ENCODE results near the gene SNTG2.
"Not testable (repeated sequence)": the region's sequence is repeated elsewhere in the genome, so short reads cannot be mapped to it uniquely, and the experiment has no call there.

The SNTG2 gene

DNA sequence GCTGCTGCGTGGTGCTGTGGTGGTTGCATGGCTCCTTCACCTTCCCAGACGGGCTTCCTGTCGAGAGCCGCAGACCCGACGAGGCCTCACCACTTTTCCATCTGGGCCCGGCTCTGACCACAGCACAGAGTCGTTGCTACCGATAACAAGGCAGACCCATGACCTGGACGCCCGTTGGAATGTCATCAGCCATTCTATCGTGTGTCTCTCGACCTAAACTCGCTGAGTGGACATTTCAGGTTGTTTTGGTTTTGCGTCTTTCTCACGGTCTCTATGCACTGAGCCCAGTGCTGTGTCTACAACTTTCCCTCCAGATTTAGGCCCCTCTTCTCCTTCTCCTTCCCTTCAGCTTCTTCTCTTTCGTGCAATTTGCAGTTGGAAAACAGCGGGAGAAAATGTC is 257.9 kb downstream of the SNTG2 start:
- no peak for DNase-seq

DNA sequence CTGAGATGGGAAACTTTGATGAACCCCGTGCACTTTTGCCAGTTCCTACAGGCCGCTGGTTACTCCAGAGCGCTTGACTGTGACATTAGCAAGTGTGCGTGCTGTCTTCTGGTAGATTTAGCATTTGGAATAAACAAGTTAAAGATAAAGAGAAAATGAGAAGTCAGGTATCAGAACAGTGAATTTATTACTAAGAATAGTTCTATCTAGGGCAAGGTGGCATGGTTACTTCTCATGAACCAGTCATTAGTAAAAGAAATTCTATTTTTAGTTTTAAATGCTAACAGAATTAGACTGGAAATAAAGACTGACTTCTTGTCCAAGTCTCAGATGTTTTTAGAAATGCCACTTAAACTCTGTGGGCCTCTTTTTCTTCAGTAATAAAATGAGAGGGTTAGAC is 258.6 kb downstream of the SNTG2 start:
- DNase-seq = no peak

DNA sequence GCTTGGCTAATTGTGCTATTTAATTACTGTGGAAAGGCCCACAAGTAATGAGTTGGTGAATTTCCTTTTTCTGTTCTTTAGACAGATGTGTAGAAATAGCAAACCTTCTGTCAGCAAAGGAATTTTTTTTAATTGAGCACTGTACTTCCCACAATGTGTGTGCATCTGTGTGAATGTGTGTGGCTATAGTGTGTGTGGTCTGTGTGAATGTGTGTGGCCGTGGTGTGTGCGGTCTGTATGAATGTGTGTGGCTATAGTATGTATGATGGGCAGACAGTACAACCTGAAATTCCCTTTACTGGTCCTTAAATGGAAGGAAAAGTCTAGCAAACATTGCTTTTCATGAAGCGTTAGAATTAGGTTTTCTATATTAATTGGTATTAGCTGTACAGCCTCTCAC is 259.1 kb downstream of the SNTG2 start:
- DNase-seq = no peak

DNA sequence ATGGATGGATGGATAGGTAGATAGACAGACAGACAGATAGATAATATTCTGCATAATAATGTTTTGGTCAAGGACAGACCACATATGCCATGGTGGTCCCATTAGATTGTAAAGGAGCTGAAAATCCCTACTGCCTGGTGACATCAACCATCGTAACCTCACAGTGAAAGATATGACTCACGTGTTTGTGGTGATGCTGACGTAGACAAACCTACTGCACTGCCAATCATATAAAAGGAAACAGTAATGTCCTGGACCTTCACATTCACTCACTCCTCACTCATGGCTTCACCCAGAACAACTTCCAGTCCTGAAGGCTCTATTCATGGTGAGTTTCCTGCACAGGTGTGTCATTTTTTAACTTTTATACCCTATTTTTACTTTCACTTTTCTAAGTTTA is 259.7 kb downstream of the SNTG2 start:
- no peak for DNase-seq

DNA sequence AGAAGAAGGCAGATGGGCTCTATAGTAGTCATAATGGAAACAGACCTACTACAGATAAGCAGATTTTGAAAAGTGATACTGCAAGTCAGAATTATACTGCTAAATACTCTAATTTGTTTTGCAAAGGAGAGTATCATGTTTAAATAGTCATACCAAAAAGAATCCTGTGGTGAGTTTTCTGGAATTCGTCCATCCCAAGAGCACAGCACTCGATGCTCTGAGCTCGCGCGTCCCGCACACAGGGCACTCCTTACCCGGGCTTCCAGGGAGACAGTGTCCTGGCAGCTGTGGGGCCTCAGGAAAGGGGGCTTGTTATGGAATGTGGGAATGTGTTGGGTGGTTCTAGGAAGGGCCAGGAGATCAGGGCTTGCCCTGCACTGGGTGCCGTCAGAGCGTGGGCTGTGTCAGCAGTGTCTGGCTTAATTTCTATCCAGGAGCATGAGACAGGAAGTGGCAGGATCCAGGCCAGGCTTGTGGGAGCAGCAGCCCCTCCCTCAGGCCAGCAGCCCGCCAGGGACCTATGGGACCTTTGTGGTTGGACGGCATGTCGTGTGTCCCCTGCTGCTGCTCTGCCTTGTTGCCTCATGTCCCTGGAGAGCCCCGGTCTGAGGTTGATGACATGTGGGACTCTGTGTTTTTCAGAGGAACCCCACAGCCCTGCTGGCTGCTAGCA is 269.4 kb downstream of the SNTG2 start:
- DNase-seq = no peak

DNA sequence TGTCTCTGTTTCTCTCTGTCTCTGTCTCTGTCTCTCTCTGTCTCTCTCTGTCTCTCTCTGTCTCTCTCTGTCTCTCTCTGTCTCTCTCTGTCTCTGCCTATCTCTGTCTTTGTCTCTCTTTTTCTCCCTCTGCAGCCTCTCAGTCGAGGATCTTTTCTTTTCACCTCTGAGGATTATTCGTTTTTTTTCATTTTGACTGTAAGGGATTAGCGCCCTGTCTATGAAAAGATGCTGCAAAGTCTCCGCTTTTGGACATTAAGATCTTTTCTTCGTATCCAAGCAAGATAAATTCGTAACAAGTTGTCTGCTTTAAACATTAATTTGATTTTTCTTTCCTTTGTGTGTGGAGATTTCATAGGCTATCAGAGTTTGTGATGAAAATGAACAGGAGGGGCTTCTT is 271.4 kb downstream of the SNTG2 start:
- DNase-seq = no peak

DNA sequence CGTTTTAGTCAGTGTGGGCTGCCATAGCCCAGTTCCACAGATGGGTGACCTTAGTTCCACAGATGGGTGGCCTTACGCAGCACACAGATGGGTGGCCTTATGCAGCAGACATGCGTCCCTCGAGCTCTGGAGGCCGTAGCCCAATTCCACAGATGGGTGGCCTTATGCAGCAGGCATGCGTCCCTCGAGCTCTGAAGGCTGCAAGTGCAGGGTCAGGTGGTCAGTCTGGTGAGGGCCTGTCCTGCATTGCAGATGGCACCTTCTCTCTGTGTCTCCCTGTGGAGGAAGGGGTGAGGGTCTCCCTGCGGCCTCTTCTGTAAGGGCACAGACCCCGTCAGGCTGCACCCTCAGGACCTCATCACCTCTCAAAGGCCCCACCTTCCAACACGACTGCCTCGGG is 273.1 kb downstream of the SNTG2 start:
- DNase-seq = no peak

DNA sequence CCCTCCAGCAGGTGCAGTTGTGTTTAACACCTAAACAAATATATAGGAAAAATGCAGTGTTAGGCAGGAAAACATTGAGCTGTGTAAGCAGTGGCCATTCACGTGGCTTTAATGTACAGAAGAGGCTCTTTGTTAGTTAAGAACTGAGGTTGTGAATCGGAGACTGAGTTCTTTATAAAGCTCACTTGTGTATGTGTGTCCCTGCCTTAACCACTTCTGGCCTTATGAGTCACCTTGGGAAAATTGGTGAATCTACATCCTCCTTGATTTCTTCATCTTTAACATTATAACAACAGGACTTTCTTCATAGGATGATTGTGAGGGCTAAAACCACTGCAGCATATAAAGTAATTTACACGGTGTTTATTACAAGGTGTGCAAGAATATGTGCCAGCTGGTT is 274.3 kb downstream of the SNTG2 start:
- DNase-seq = no peak

DNA sequence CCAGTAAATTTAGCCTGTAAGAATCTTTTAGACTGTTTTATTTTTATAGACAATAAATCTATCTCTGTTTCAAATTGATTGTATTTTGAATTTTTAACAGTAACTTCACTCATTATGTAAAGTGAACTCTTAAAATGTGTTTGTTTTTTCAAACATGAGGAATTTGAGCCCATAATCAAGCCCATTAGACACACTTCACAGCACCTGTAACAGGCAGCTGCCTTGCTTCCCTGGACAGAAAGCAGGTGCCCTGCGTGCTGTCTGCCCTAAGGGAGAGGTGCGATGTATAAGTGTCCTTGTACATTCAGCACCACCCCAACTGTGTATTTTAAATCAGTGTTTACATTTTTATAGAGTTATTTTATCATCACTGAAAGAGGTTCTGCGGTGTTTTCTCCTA is 276.1 kb downstream of the SNTG2 start:
- no peak for DNase-seq

DNA sequence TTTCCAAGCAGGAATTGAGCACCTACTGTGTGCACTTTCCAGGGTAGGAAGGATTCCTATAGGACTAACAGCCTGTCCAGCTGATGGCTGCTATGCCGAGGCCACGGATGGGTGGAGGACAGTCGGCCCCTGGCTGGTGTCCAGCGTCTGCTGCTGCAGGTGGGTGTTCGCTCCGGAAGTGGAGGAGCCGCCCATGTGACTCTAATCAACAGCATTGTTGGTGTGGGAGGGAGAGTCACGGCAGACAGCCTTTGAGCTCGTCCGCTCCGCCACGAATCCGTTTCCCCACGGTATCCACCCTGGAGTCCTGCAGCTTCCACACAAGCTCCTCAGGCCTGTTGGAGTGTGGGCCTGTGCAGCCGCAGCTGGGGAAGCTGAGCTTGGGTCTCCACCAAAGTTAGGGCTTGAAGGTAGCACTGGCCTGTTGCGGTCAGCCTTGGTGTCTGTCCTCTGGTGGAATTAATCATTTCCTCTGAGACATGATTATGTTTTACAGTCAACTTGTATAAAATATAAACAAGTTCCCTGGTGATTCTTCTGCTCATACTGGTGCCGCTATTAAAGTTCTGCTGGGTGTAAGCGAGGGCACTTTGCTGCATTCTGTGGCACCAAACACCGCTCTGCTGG is 276.7 kb downstream of the SNTG2 start:
- DNase-seq = no peak

DNA sequence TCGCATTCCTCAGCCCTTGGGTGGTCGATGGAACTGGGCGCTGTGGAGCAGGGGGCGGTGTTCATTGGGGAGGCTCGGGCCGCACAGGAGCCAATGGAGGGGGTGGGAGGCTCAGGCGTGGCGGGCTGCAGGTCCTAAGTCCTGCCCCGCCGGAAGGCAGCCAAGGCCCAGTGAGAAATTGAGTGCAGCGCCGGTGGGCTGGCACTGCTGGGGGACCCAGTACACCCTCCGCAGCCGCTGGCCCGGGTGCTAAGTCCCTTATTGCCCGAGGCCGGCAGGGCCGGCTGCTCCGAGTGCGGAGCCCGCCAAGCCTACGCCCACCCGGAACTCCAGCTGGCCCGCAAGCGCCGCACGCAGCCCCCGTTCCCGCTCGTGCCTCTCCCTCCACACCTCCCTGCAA is 278.9 kb downstream of the SNTG2 start:
- DNase-seq = not testable (repeated sequence)

DNA sequence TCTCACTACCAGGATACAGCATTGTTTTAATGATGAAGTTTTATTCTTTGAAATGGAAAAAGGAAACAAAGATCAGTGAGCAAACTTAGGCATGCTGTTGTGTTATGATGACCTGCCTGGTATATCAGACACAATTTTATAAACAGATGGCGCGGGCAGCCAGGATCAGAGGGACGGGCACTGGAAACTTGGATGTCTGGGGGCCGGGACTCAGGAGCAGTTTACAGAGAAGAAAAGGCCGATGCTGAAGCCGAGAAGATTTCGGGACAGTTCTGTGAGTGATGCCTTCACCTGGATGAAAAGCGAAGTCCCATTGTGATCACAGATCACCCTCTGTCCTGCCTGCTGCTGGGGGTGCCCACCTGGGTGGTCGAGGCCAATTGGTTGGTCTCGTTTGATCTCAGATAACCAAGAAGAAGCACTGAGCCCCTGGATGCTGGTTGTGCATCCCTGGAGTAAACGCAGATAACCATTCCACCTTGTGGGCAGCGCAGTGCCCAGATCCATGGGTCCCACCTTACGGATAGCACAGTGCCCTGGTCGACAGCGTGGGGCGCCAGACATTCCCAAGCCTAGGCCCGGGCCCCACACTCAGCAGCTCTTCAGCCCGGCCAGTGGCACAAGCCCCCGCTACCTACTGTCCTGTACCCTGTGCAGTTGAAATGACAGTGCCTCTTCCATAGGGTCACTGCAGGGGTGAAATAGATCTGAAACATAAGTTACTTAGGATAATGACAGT is 279.7 kb downstream of the SNTG2 start:
- DNase-seq = no peak

DNA sequence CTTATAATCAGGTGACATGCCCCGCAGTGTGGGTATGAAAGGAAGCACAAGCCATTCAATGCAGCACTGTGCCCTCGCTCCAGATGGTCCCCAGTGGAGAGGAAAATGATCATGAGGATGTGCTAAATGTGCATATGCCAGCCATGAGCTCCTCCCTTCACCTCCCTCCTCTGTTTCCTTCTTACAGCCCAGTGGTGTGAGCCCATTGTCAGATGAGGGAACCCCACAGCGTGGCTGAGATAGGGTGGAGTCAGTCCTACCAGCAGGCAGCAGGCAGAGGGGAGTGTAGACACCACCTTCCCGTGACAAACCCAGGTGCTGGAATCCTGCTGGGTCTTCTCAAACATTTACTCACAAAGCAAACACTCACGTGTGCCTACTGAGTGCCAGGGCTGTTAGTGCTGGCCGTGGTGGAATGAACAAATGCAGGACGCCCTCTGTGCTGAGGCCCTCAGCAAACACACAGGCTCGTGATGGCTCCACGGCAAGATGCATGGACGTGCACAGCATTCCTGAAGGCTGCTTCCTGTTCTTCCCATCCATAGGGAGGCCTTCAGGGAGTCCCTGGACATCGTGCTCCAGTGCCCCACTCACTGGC is 280.9 kb downstream of the SNTG2 start:
- DNase-seq = no peak

DNA sequence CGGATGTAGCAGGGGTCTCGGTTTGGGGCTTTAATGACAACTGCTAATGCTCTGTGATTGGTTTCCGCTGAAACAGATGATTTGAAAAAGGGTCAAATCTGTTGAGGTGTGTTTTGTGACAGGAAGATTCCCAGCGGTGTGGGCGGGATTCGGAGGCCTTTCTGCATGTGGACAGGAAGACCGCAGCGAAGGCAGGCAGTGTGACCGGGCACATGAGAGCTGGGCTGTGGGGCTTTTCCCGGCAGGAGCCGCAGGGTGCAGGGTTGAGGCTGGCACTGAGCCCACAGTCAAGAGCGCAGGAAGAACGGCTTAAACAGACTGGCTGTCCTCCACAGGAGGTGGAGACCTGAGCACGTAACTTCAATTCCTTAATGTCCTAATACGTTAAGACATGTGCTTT is 282.6 kb downstream of the SNTG2 start:
- no peak for DNase-seq

DNA sequence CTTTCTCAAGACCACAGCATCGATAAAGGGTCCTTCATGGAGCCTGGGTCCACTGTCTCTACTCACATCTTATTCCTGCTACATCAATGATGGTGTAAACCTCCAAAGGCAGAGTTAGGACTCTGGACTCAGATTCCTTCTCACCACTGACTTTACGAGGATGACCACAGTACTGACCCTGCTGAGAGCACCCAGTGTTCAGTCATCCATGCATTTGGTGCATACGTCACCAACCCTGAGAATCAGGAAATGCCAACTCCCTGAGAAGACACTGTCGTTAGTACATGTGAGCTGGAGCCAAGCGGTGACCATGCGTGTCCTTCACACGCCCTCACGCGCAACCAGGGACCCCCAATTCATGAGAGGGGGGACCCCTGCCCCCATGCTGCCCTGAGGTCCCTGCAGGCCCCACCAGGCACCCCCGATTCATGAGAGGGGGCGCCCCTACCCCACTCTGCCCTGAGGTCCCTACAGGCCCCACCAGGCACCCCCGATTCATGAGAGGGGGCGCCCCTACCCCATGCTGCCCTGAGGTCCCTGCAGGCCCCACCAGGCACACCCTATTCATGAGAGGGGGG is 284.2 kb downstream of the SNTG2 start:
- DNase-seq = no peak

DNA sequence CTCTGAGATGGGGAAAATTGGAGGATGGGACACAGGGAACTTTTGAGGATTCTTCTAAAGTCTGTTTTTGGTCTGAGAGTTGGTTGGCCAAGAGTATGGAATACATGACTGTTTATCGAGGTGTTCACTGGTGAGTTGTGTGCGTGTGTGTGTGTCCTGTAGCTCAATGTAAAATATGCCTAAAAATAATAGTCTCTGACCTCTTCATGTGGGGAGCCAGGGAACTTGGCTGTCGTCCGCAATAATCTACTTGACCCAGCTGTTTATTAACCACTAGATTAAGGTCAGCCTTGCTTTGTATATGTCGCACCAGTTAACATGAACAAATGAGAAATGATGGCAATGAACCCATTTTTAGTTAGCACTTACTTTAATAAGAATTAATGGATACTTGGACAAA is 285.2 kb downstream of the SNTG2 start:
- DNase-seq = no peak

DNA sequence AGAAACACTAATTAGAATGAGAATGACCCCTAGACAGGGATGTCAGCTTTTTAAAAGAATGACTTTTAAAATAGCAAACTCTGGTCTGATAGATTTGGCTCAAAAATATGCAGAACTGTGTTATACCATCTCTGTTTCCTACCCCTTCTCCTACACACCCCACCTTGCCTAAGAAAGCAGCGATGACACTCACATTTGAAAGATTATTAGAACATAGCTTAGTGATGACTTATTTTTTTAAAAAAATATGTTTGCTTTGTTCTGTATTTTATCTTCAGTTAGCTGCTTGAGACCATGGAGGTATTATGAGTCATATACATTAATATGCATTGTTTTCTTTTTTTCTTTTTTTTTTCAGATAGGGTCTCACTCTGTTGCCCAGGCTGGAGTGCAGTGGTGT is 286.0 kb downstream of the SNTG2 start:
- DNase-seq = no peak

DNA sequence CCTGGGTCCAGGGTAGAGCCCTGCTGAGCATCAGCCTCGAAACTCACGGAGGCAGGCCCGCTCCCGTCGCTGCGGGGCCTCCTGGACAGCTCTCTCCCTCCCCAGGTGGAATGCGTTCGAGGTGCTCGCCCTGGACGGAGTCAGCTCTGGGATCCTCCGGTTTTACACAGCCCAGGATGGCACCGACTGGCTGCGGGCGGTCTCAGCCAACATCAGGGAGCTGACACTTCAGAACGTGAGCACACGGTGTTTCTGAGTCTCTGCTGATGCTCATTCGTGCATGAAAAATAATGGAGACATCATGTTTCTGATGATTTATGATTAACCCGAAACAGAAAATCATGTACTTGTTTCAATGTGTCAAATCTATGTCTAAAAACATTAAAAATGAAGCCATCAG is 287.1 kb downstream of the SNTG2 start:
- no peak for DNase-seq

DNA sequence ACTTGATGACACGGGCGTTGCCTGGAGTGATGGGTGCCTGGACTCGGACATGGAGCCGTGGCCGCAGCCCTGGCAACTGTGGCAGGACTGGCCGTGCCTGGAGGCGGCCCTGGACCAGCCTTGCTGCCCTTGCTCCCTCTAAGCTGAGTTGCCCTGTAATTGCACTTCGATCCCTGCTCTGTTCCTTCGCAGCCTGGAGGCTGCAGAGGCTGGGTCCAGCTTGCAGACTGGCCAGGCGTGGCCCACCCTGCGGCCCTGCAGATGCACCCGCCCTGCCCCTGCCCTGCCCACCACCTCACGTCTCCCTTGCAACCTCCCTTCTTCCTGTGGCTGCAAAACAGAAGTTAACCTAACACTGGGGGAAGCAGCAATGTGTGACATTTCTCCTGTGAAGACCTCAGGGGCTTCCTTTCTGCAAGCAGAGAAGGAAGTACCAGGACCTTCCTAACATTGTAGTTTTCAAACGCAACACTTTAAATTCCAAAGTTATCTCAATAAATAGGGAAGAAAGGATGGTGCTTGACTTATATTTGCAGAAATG is 288.0 kb downstream of the SNTG2 start:
- no peak for DNase-seq

DNA sequence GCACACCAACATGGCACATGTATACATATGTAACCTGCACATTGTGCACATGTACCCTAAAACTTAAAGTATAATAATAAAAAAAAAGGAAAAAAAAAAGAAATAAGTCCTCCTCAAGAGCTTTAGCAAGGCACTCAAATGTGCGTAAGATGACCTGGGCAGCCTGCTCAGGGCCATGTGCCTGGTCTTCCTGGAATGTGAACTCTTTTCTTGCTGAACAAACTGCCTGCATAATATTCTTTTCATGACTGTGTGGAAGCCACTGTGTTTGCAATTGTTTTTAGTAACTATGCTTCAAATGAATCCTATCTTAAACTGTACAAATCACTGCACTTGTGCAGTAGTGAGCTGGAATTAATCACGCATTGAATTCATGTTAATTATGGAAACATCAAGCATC is 294.5 kb downstream of the SNTG2 start:
- DNase-seq = no peak

DNA sequence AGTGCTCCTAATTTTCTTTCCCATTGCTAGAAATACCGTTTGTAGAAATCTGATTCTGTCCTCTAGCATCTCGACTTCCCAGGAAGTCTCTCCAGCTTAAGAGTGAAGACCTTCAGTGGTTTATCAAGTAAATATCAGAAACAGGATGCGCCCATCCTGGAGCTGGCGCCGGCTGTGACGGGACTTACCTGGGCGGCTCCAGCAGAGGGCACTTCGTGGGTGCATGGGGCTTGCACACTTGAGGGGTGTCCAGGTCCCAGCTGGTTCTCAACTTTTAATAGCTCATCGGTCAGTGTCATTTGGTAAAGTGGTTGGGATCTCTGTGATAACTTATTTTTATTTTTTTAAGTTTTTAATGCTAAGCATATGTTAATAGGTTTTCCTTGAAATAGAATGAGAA is 295.6 kb downstream of the SNTG2 start:
- DNase-seq = no peak

DNA sequence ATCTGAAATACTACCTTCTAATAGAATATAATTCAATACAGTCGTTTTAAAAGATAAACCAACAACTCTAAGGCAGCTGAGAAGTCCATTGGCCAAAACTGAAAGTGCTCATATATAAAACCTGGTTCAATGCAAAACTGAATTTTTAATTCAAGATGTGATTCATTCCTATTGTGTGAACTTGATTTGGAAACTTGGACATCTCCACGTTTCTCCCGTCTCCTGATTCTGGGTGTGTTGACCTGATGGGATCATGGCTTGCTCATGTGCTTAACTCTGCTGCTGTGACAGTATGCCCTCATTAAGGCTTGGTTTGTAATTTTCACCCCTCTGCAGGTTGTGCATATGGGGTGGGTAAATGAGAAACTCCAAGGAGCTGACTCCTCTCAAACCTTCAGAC is 296.3 kb downstream of the SNTG2 start:
- DNase-seq = no peak

DNA sequence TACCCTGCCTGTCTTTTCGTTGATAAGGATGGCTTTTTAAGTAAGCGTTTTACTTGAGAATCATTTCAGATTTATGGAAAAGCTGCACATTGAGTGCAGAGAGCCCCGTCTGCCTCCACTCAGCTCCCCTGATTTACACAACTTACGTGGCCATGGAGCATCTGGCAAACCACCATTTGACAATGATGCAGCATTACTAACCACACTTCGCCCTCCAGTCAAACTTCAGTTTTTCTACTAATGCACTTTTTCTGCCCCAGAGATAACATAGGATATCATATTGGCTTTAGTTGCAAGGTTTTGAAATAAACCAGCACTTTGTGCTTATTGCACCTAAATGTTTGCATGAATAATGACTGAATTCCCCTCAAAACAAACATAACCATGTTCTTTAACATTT is 297.5 kb downstream of the SNTG2 start:
- no peak for DNase-seq

All from cerebellar nuclear complex (tissue), 1 donor.